ENCODE results near the gene DOCK4.

Gene DOCK4

GRCh38 chr7:112012242-112012641, 194.0 kb downstream of the DOCK4 start:
- DNase-seq (ENCODE audit: low read depth in 1 of 2, low spot score in 1 of 2): no peak

GRCh38 chr7:112010994-112011393, 195.2 kb downstream of the DOCK4 start:
- DNase-seq (ENCODE audit: low read depth in 1 of 2, low spot score in 1 of 2): no peak

- DNase-seq (ENCODE audit: low read depth in 1 of 2, low spot score in 1 of 2): no peak
Observed at GRCh38 chr7:112010109-112010508, 196.1 kb downstream of the DOCK4 start.

DNA sequence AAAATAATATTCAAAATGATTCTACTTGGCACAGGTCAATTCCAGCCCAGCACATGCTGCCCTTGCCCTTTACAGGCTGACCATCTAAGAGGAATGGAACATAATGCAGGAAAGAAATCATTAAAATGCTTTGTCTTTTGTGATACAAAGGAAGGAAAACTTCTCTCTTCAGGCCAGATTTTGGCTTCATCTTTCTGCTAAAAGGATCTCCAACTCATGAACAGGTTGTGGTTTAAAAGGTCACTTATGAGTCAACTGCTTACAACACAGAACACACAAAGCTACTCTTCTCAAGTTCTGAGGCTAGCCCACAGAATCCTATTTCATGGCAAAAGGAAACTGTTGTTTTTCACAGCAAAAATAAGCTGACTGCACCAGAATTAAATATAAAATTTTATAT, 197.1 kb downstream of the DOCK4 start:
- DNase-seq (ENCODE audit: low read depth in 1 of 2, low spot score in 1 of 2): no peak

DNA sequence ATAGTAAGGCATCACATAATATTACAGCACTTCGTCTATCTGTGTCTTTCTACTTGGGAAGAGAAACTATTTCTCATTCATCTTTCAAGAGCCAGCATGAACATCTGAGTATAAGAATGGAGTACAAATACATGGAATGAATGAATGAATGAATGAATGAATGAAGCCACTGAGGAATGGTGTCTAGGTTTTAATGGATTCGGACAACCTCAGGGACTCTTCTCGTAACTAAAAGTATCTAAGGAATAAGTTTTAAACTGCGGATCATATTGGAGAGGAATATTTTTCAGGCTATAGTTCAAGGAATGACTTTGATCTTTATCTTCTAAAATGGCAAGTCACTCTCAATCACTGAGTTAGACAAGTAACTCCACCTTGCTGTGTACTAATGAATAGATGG, 199.0 kb downstream of the DOCK4 start:
- no peak for DNase-seq (ENCODE audit: low read depth in 1 of 2, low spot score in 1 of 2)

GRCh38 chr7:112006071-112006470, 200.1 kb downstream of the DOCK4 start:
- no peak for DNase-seq (ENCODE audit: low read depth in 1 of 2, low spot score in 1 of 2)

- DNase-seq (ENCODE audit: low read depth in 1 of 2, low spot score in 1 of 2): no peak
Observed at GRCh38 chr7:112005205-112005775, 200.9 kb downstream of the DOCK4 start.

- DNase-seq (ENCODE audit: low read depth in 1 of 2, low spot score in 1 of 2): no peak
Observed at GRCh38 chr7:112001091-112001826, 204.9 kb downstream of the DOCK4 start.

GRCh38 chr7:111998326-111998725, 207.9 kb downstream of the DOCK4 start:
- no peak for DNase-seq (ENCODE audit: low read depth in 1 of 2, low spot score in 1 of 2)

DNA sequence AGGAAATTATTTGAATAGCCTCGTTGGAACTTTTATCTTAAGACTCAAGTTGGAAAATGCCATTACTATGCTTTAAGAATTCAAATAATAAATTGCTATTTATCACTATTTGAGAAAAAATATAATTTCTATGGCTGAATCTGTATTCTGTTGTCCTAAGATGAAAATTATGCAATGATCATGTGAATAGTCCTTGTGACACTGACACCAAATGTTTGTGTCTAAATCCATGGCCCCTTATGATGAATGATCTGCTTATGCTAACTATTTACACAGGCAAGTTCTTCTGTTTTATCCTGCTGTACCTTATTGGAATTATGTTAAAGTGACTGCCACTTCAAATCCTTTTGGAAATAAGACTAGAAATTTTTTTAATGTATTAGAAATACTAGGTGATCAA, 208.7 kb downstream of the DOCK4 start:
- no peak for DNase-seq (ENCODE audit: low read depth in 1 of 2, low spot score in 1 of 2)

GRCh38 chr7:111992601-111993000, 213.6 kb downstream of the DOCK4 start:
- no peak for DNase-seq (ENCODE audit: low read depth in 1 of 2, low spot score in 1 of 2)

- no peak for DNase-seq (ENCODE audit: low read depth in 1 of 2, low spot score in 1 of 2)
Observed at GRCh38 chr7:111990643-111991042, 215.6 kb downstream of the DOCK4 start.

DNA sequence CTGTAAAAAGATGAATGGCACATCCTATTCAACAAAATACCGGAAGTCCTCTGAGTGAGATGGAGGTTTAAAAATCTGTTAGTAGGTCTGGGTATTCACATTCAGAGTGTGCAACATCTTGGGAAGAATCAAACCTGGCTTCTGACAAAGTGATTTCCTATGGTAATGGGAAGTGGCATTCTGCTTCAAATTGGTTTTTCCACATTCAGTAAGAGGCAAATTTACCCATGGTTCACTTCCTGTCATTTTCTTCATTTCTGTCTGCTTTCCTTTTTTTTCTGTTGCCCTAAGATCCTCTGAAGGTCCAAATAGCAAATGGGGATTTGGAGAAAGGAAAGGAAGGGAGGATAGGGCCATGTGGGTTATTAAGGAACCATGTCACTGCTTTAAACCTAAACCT, 218.3 kb downstream of the DOCK4 start:
- no peak for DNase-seq (ENCODE audit: low read depth in 1 of 2, low spot score in 1 of 2)

- no peak for DNase-seq (ENCODE audit: low read depth in 1 of 2, low spot score in 1 of 2)
Observed at GRCh38 chr7:111987115-111987826, 218.9 kb downstream of the DOCK4 start.

GRCh38 chr7:111986601-111987000, 219.6 kb downstream of the DOCK4 start:
- DNase-seq (ENCODE audit: low read depth in 1 of 2, low spot score in 1 of 2): no peak

DNA sequence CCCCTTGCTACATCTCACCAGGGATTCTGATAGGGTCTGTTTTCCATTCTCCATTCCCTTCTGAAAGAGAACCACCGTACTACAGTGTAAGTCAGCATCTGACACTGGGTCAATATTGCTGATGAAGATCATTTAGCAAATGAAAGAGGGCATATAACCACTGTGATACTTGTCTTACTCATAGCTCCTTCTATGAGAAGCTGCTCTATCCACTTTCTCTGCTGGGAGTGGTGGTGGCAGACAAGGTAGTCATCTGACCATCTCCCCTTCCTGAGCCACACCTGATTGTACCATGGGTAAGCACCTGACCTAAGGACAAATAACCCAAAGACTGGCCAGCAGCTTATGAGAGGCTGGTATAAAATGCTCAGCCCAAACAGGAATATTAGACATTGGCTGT, 220.4 kb downstream of the DOCK4 start:
- DNase-seq (ENCODE audit: low read depth in 1 of 2, low spot score in 1 of 2): no peak

DNA sequence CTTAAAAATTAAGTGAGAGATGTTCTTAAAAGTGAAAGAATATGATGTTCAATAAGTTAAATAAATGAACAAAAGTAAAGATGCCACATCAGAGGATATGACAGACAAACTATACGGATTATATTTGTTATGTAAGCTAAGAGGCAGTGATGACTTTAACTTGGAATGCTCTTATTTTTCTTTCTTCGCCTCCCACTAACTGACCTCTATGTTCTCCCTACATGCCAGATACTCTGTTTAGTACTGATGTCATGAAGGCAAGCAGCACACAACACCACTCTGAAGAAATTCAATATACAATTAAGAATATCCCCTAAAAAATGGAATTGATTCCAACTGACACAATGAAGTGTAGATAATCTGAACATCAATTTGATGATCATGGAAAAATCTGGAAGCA, 223.4 kb downstream of the DOCK4 start:
- DNase-seq (ENCODE audit: low read depth in 1 of 2, low spot score in 1 of 2): no peak

- no peak for DNase-seq (ENCODE audit: low read depth in 1 of 2, low spot score in 1 of 2)
Observed at GRCh38 chr7:111982133-111982532, 224.1 kb downstream of the DOCK4 start.

- DNase-seq (ENCODE audit: low read depth in 1 of 2, low spot score in 1 of 2): no peak
Observed at GRCh38 chr7:111980725-111981124, 225.5 kb downstream of the DOCK4 start.

GRCh38 chr7:111975346-111975745, 230.9 kb downstream of the DOCK4 start:
- no peak for DNase-seq (ENCODE audit: low read depth in 1 of 2, low spot score in 1 of 2)

DNA sequence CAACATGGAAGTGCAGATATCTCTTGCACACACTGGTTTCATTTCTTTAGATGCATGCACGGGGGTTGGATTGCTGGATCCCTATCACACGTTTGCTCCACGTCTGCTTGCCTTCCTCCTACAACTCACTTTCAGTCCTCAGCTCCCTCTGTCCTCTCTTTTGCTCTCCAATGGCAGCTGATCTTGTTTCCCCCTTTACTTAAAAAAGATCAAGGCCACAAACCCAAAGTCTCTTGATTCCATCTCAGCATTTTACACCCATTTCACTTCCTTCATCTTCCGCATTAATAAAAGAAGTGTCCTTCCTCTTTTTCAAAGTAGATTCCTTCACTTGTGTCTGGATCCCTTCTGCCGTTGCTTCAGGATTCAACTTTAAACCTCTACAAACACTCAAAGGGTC, 245.2 kb downstream of the DOCK4 start:
- no peak for DNase-seq (ENCODE audit: low read depth in 1 of 2, low spot score in 1 of 2)

DNA sequence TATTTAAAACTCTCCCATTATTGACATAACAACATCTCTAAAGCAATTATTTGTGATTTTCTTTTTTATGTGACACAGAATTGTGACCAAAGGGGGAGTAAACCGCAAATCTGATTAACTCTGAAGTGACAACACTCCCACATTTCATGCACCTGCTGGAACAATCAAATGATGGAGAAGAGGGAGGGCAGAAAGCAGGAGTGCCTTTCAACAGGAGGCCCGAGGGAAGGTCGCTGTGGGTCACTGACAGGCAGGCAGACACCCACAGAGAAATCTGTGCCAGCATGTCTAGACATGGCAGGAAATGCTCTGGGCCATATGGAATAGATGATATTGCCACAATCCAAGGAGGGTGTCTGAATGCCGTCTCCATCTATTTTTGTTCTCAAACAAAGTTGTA, 247.3 kb downstream of the DOCK4 start:
- no peak for DNase-seq (ENCODE audit: low read depth in 1 of 2, low spot score in 1 of 2)
